ENCODE measurements around the gene RAB29. TPM values are rescaled to one million over a fixed set of nuclear protein-coding genes. Genes with fewer than 3 reads are reported as not detected.
A peak's percentile ranks its signal among the peaks of the same experiment; 100 is the strongest.

RAB29 gene
- total and polyA plus RNA-seq, 9 of the 15 experiments (the other 6 are each of a cell fraction or from before 2014, with no cell fraction given): 6.3 to 17.6 (median 8.0) TPM

- TF ChIP-seq MGA (IDR thresholded peaks at IDR 0.05) (peak; percentile 26; the same call in 1 of the 2 replicates), PHB (CRISPR knock-in tag; IDR thresholded peaks at IDR 0.05) (no peak), SP2 (IDR thresholded peaks at IDR 0.05; ENCODE audit: extremely low read depth, low read depth, low read length, poor library complexity, severe bottlenecking) (no peak), KLF1 (tag; IDR thresholded peaks at IDR 0.05) (peak; percentile 44; the same call in 1 of the 2 replicates), NONO (IDR thresholded peaks at IDR 0.05; ENCODE audit: low read depth in 2 of 2, low read length in 1 of 2) (0 out of 4 replicates have a peak, but pooled peaks of 1 of the 2 experiments have one; percentile 8), ZNF239 (CRISPR knock-in tag; IDR thresholded peaks at IDR 0.05) (no peak), COPS2 (conservative IDR thresholded peaks at IDR 0.05) (no peak), MAX (CRISPR knock-in tag; IDR thresholded peaks at IDR 0.05) (no peak), HBP1 (CRISPR knock-in tag; IDR thresholded peaks at IDR 0.05) (no peak), ELF4 (CRISPR knock-in tag; IDR thresholded peaks at IDR 0.05) (0 out of 2 replicates have a peak, but pooled peaks have one; percentile 62), ZSCAN29 (IDR thresholded peaks at IDR 0.05) (no peak), ZNF134 (CRISPR knock-in tag; conservative IDR thresholded peaks at IDR 0.05) (no peak)
These were observed 12.1 kb upstream of the RAB29 start (continued) for GRCh38 chr1:205787287-205787916.

All from K562 (cell line).